ENCODE results near the gene HOXA10.

Gene HOXA10

GRCh38 chr7:27128034-27128433, 46.1 kb downstream of the HOXA10 start:
- DNase-seq, result no peak

- DNase-seq, result no peak
Measured at GRCh38 chr7:27126596-27127327, 47.4 kb downstream of the HOXA10 start.

GRCh38 chr7:27125986-27126394, 48.1 kb downstream of the HOXA10 start:
- DNase-seq, result no peak

- DNase-seq, result no peak
Measured at GRCh38 chr7:27124902-27125689, 49.0 kb downstream of the HOXA10 start.

- no peak for DNase-seq
Measured at GRCh38 chr7:27124096-27124901, 49.8 kb downstream of the HOXA10 start.

GRCh38 chr7:27123477-27124053, 50.6 kb downstream of the HOXA10 start:
- no peak for DNase-seq

- DNase-seq, result no peak
Measured at GRCh38 chr7:27123007-27123476, 51.1 kb downstream of the HOXA10 start.

GRCh38 chr7:27122077-27122910, 51.8 kb downstream of the HOXA10 start:
- no peak for DNase-seq

GRCh38 chr7:27121684-27122076, 52.4 kb downstream of the HOXA10 start:
- no peak for DNase-seq
